DND-41 (cell line): ENCODE data around the gene ATP10D.

ENCODE experiments used
- CTCF ChIP-seq: IDR thresholded peaks from 2 replicates; pipeline ENCODE4 v1.5.1; 2012; ENCODE audit warnings: borderline replicate concordance, low read length, moderate library complexity, mild to moderate bottlenecking; ENCODE audit not compliant: poor library complexity, severe bottlenecking; ENCODE audit errors: extremely low read depth
- EZH2 ChIP-seq: IDR thresholded peaks from 3 replicates; pipeline ENCODE4 v1.6.1; 2012; ENCODE audit warnings: borderline replicate concordance, low read depth, mild to moderate bottlenecking, moderate library complexity, low read length, inconsistent platforms; ENCODE audit not compliant: severe bottlenecking

- TF ChIP-seq CTCF = peak; percentile 28
- TF ChIP-seq EZH2 = no peak
These were observed at the start of gene ATP10D for GRCh38 chr4:47485047-47485692.
